ENCODE data around the gene PCBP3.
"Not testable (repeated sequence)": the region's sequence is repeated elsewhere in the genome, so short reads cannot be mapped to it uniquely, and the experiment has no call there.

The PCBP3 gene

GRCh38 chr21:45882645-45883044 lies 239.1 kb downstream of the PCBP3 start:
- no peak for ATAC-seq

GRCh38 chr21:45883090-45883489 lies 239.6 kb downstream of the PCBP3 start:
- no peak for ATAC-seq

GRCh38 chr21:45885597-45885929 lies 242.0 kb downstream of the PCBP3 start:
- no peak for ATAC-seq

DNA sequence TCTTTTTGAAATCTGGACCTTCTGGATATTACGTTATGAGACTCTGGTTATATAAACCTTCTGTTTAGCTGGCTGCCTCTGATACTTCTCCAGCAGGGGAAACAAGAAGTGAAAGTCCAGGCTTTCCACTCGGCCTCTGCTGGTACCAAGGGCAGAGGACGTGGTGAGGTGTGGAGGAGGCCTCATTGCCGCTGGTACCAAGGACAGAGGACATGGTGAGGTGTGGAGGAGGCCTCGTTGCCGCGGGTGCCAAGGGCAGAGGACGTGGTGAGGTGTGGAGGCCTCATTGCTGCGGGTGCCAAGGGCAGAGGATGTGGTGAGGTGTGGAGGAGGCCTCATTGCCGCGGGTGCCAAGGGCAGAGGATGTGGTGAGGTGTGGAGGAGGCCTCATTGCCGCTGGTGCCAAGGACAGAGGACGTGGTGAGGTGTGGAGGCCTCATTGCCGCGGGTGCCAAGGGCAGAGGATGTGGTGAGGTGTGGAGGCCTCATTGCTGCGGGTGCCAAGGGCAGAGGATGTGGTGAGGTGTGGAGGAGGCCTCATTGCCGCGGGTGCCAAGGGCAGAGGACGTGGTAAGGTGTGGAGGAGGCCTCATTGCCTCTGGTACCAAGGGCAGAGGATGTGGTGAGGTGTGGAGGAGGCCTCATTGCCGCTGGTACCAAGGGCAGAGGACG lies 242.5 kb downstream of the PCBP3 start:
- peak; percentile 36 to 39 for ATAC-seq

- peak; percentile 42 to 48 for ATAC-seq
Measured at GRCh38 chr21:45886610-45887026, 243.1 kb downstream of the PCBP3 start.

DNA sequence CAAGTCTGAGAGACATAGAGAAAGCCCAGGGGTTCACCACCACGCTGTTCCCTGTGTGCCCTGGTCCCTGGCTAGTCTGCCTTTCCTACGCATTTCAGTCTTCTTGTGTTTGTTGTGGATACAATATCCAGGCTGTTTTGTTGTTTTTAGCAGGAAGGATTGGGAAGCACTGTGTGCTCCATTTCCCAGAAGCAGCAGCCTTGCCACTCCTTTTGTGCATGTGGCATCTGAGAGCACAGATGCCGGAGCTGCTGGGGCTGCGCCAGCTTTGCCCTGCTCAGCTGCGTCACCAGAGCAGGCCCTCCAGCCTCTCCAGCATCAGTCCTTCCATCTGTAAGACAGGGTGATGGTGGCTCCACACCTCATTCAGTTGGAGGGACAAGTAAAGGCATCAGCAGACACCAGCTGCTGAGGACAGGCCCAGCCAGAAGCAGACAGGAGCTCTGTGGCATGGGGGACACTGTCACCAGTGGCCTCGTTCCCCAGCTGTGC lies 243.6 kb downstream of the PCBP3 start:
- ATAC-seq: no peak

DNA sequence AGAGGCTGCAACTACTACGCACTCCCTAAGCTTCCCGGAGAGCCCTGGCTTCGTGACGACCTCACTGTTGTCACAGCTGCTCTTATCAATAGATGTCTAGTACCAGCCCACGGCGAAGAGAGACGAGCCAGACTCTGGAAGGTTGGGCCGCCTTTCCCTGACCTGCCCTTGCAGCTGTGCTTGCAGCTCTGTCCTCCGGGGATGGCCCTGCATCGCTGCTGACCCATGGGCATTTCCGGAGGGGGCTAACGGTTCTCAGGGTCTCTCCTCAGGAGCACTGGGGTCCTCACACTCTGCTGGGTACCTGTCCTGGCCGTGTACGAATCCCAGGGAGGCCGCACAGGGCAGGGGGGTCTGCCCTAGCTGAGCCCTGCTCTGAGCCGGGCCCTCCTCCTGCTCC lies 244.3 kb downstream of the PCBP3 start:
- no peak for ATAC-seq

- ATAC-seq: no peak
Measured at GRCh38 chr21:45888386-45889009, 245.0 kb downstream of the PCBP3 start.

- no peak for ATAC-seq
Measured at GRCh38 chr21:45889256-45889655, 245.7 kb downstream of the PCBP3 start.

DNA sequence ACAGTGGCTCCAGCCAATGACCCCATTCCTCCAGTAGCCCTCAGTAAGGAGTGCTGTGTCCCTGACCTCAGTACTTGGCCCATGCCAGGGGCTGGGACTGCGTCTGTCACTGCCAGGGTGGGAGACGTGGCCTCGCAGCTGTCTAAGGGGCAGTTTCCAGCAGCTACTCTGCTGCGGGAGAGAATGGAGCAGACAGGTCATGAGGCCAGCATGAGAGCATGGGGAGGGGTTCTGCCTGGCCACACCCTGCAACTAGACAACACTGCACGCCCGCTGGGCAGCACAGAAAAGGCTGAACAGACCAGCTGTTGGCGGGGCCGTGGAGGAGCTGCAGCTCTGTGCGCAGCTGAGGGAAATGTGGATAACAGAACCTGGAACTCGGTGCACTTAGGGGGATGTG lies 246.4 kb downstream of the PCBP3 start:
- ATAC-seq: no peak

- peak in 1 of 2 donors; percentile 15 for ATAC-seq
Measured at GRCh38 chr21:45891388-45892155, 248.0 kb downstream of the PCBP3 start.

GRCh38 chr21:45892156-45892915 lies 248.8 kb downstream of the PCBP3 start:
- ATAC-seq: peak; percentile 38 to 59

DNA sequence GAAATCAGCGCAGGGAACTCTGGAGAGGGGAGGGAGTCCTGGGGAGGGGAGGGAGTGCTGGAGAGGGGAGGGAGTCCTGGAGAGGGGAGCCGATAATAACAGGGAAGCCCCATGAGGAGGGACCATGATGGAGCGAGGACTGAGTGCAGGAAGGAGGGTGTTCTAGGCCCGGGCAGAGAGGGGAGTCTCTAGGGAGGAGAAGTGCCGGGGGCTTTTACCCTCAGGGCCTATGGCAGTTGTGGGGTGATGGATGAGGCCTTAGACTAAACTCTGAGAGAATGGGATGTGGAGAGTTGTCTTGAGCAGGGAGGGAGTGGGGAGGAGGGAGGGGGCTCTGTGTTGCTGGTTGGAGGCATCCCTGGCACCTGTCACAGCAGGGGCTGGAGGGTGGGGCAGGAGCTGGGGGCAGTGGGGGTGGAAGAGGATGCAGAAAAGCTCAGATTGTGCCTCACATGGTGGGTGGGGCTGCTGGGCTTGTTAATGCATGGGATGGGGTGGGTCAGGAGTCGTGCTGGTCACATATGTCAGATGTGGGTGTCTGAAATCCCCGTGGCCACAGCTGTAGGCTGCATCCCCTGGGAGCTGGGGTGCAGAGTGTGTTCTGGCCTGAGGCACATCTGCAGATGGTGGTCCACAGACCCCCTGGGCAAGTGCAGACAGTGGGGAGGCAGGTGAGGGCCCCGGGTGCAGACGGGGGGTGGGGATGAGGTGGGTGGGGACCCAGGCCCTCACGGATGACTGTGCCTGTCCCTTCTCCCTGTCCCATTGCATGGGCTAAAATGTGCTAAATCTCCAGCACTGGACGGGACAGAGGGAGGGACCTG lies 249.6 kb downstream of the PCBP3 start:
- no peak for ATAC-seq

GRCh38 chr21:45893740-45894449 lies 250.4 kb downstream of the PCBP3 start:
- ATAC-seq: no peak

- no peak for ATAC-seq
Measured at GRCh38 chr21:45894450-45894825, 250.9 kb downstream of the PCBP3 start.

GRCh38 chr21:45894906-45895777 lies 251.6 kb downstream of the PCBP3 start:
- ATAC-seq: no peak

DNA sequence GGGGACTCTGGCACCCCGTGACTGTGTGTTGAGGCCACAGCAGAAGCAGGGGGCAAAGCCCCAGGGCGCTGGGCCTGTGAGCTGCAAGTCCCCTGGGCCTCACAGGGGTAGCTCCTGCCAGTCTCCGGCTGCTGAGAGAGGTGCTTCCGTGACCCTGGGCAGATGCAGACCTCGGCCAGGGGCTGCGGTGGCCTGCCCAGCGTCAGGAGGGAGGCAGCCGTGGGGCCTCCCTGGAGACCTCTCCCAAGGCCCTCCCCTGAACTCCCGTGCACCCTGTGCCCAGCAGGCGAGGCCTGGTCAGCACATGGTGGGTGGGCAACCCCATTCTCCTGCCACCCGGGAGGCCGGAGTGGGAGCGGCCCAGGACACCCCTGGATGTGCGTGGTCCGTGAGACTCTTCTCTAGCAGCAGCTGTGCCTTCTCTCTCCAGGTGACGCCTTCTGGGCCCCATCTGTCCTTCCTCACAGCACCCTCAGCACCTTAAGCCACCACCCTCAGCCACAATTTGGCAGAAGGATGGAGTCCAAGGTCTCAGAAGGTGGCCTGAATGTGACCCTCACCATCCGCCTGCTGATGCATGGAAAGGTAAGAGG lies 252.3 kb downstream of the PCBP3 start:
- no peak for ATAC-seq

- ATAC-seq: not testable (repeated sequence)
Measured at GRCh38 chr21:45896431-45896830, 252.9 kb downstream of the PCBP3 start.

DNA sequence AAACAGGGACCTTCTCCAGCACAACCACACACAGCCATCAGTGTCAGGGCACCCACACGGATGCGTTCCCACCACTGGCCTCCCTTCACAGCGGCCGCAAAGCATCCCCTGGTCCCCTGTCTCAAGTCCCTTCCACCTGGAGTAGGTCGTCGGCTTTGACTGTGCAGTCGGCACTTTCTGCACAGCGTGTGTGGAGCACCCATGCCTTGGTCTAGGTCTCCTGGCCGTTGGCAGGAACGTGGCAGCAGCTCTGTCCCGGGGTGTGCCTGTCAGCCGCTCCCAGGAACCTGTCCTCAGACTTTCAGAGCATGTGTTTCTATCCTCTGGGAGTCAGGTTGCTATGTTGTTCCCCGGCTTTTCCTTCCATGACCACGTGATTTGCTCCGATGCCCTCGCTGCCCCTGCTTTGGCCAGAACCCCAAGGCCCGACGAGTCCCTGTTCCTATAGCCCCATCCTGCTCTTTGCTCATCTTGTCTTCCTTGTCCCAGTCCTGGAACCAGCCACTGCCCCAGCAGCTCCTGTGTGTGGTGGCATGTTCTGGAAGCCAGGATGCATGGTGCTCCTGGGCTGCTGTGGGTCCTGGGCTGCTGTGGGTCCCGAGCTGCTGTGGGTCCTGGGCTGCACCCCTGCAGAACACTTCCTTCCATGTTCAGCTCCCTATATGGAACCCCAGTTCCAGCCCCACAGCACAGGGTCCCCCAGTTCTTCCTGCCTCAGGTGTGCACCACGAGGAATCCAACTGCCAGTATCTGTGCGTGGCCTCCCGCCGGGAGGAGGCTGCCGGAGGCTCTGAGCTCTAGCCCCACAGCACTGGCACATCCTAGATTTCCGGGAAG lies 253.9 kb downstream of the PCBP3 start:
- ATAC-seq: no peak
